Natural killer cell treated with Interleukin-12 subunit alpha and Interleukin-12 subunit beta and Interleukin-15 and Interleukin-18, amount 100 ng/mL, for 72 hours (primary cell): ENCODE results near the gene KRTAP3-2. TPM values are rescaled to one million over a fixed set of nuclear protein-coding genes. Genes with fewer than 3 reads are reported as not detected.

Experiments
- ATAC-seq, 2 donors: fragments of 150-1000 bp; cut with Tn5 transposase in 1 of 2; sonication (Bioruptor Pico), chemical (Tn5 transposase) in 1 of 2; 2 replicates each; pipeline ENCODE4 v1.10.0; 2021
- DNase-seq: peaks from one replicate; pipeline ENCODE4 v3.0.0; 2022; ENCODE audit warnings: low spot score
- H3K27ac Mint-ChIP-seq, 2 donors: 1 replicate in 1 of 2; 2 replicates in 1 of 2; pipeline ENCODE4 v1.8.0; 2022; ENCODE audit warnings: mixed read lengths in 2 of 2, mild to moderate bottlenecking in 1 of 2, moderate library complexity in 1 of 2
- H3K27me3 Mint-ChIP-seq, 2 donors: 1 replicate in 1 of 2; 2 replicates in 1 of 2; pipeline ENCODE4 v1.8.0; 2022; ENCODE audit warnings: mixed read lengths in 2 of 2
- H3K36me3 Mint-ChIP-seq: one replicate; pipeline ENCODE4 v1.8.0; 2022; ENCODE audit warnings: mixed read lengths
- H3K4me1 Mint-ChIP-seq, 2 donors: 1 replicate in 1 of 2; 2 replicates in 1 of 2; pipeline ENCODE4 v1.8.0; 2022; ENCODE audit warnings: low read depth in 2 of 2, mixed read lengths in 2 of 2, mild to moderate bottlenecking in 1 of 2
- H3K4me3 Mint-ChIP-seq: one replicate; pipeline ENCODE4 v1.8.0; 2022; ENCODE audit warnings: mixed read lengths
- H3K9me3 Mint-ChIP-seq: 2 replicates; pipeline ENCODE4 v1.8.0; 2022; ENCODE audit warnings: mixed read lengths
- total RNA-seq, 2 donors: library from RNA; stranded (reverse); gene quantifications; one replicate each; pipeline ENCODE4 v1.2.3, GENCODE V29; 2022

KRTAP3-2 gene
- total RNA-seq, 2 donors from 2014 or later, result not detected

GRCh38 chr17:41001795-41002194, 2.1 kb upstream of the KRTAP3-2 start:
- Mint-ChIP-seq H3K9me3 (no peaks in the 10 kb centered on the region), H3K27me3 (peaks cover 33 to 59% of the 10 kb centered on the region in 2 donors), H3K4me3 (no peak overlapping the region), H3K36me3 (no peaks in the 10 kb centered on the region), H3K4me1 (no peaks in the 10 kb centered on the region), H3K27ac (no peak overlapping the region)
- DNase-seq (no peak), ATAC-seq (no peak)

GRCh38 chr17:40997361-40997760, 2.3 kb downstream of the KRTAP3-2 start:
- no peaks in the 10 kb centered on the region for H3K4me1 Mint-ChIP-seq
- H3K36me3 Mint-ChIP-seq, result no peaks in the 10 kb centered on the region
- ATAC-seq (no peak), DNase-seq (no peak)
- no peak overlapping the region for H3K27ac Mint-ChIP-seq
- H3K9me3 Mint-ChIP-seq, result no peaks in the 10 kb centered on the region
- H3K27me3 Mint-ChIP-seq, result peaks cover 44 to 65% of the 10 kb centered on the region in 2 donors
- no peak overlapping the region for H3K4me3 Mint-ChIP-seq

- DNase-seq, result no peak
- Mint-ChIP-seq H3K4me3 (no peak overlapping the region), H3K27me3 (peaks cover 43 to 65% of the 10 kb centered on the region in 2 donors), H3K36me3 (no peaks in the 10 kb centered on the region), H3K9me3 (no peaks in the 10 kb centered on the region), H3K4me1 (no peaks in the 10 kb centered on the region), H3K27ac (no peak overlapping the region)
- ATAC-seq, result no peak
Measured at GRCh38 chr17:40996829-40997228, 2.9 kb downstream of the KRTAP3-2 start.

GRCh38 chr17:40995116-40995515, 4.6 kb downstream of the KRTAP3-2 start:
- no peaks in the 10 kb centered on the region for H3K36me3 Mint-ChIP-seq

DNA sequence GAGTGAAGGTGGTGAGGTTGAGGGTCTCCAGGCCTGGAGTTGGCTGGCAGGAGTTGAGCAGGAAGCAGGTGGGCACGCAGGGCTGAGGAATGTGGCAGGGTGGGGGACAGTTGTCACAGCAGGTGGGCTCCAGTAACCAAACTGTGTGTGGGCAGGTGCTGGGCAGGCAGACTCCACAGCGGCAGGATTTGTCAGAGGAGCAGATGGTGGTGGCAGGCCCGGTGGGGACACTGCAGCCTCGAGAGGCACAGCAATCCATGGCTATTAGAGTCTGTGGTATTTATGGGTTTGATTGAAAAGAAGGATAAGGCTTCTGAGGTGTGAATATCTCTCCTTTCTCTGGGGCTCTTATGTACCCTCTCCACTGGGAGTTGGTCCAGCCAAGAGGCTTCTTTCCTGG, 5.9 kb downstream of the KRTAP3-2 start, which contains the start of gene KRTAP3-3:
Gene KRTAP3-3, minus strand, starts transcription at position 326 of the 400 bp plus-strand sequence. Its CDS starts 67 bp downstream, at position 259.
- Mint-ChIP-seq H3K4me1 (no peaks in the 10 kb centered on the region), H3K27ac (no peak within 1 kb of the TSS), H3K9me3 (no peaks in the 10 kb centered on the region), H3K4me3 (no peak within 1 kb of the TSS), H3K27me3 (peaks cover 38 to 70% of the 10 kb centered on the region in 2 donors), H3K36me3 (no peaks in the 10 kb centered on the region)
- peak in 1 of 2 donors; percentile 24 for ATAC-seq
- DNase-seq, result no peak

More at GRCh38 chr17:40995116-40995515, 4.6 kb downstream of the KRTAP3-2 start:
- H3K4me3 Mint-ChIP-seq, result no peak overlapping the region
- H3K27ac Mint-ChIP-seq, result no peak overlapping the region
- H3K27me3 Mint-ChIP-seq, result peaks cover 43 to 64% of the 10 kb centered on the region in 2 donors
- no peak for ATAC-seq
- H3K9me3 Mint-ChIP-seq, result no peaks in the 10 kb centered on the region
- DNase-seq, result no peak
- no peaks in the 10 kb centered on the region for H3K4me1 Mint-ChIP-seq

DNA sequence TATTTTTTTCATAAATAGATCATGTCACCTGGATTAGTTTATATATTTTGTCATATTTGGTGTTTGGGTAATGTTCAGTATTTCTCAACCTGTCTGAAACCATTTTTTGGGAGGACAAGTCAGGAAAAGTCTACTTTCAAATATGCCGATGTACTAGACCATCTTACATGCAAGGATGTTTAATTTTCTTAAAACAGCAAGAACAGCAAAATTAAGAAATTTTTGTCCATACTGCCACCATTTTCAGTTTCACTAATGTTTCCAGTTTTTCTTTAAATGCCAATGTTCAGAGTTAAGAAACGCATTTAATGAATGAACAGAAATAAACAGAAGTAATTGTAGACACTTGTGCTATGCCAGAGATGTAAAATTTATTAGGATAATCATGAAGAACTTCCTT, 6.6 kb downstream of the KRTAP3-2 start:
- H3K27me3 Mint-ChIP-seq, result peaks cover 34 to 63% of the 10 kb centered on the region in 2 donors
- no peak for ATAC-seq
- DNase-seq, result no peak
- no peak overlapping the region for H3K4me3 Mint-ChIP-seq
- no peaks in the 10 kb centered on the region for H3K4me1 Mint-ChIP-seq
- H3K9me3 Mint-ChIP-seq, result no peaks in the 10 kb centered on the region
- H3K36me3 Mint-ChIP-seq, result no peaks in the 10 kb centered on the region
- no peak overlapping the region for H3K27ac Mint-ChIP-seq

- no peaks in the 10 kb centered on the region for H3K9me3 Mint-ChIP-seq
- DNase-seq (no peak), ATAC-seq (no peak)
- H3K27ac Mint-ChIP-seq, result no peak overlapping the region
- no peaks in the 10 kb centered on the region for H3K4me1 Mint-ChIP-seq
- no peak overlapping the region for H3K4me3 Mint-ChIP-seq
- H3K27me3 Mint-ChIP-seq, result peaks cover 34 to 65% of the 10 kb centered on the region in 2 donors
- no peaks in the 10 kb centered on the region for H3K36me3 Mint-ChIP-seq
Measured at GRCh38 chr17:40992666-40993065, 7.0 kb downstream of the KRTAP3-2 start.

- DNase-seq (no peak), ATAC-seq (no peak)
- Mint-ChIP-seq H3K4me3 (no peak overlapping the region), H3K9me3 (no peaks in the 10 kb centered on the region), H3K27me3 (peaks cover 23 to 36% of the 10 kb centered on the region in 2 donors), H3K27ac (no peak overlapping the region), H3K36me3 (no peaks in the 10 kb centered on the region), H3K4me1 (no peaks in the 10 kb centered on the region)
Measured at GRCh38 chr17:40986920-40987319, 12.8 kb downstream of the KRTAP3-2 start.

- no peaks in the 10 kb centered on the region for H3K4me1 Mint-ChIP-seq
- no peak for DNase-seq
- peaks cover 22 to 30% of the 10 kb centered on the region in 2 donors for H3K27me3 Mint-ChIP-seq
- no peaks in the 10 kb centered on the region for H3K36me3 Mint-ChIP-seq
- no peak for ATAC-seq
- no peak within 1 kb of the TSS for H3K27ac Mint-ChIP-seq
- H3K4me3 Mint-ChIP-seq, result no peak within 1 kb of the TSS
- H3K9me3 Mint-ChIP-seq, result no peaks in the 10 kb centered on the region
Measured at GRCh38 chr17:40984226-40984625, 15.5 kb downstream of the KRTAP3-2 start, which contains the start of gene KRT40. KRT40 (minus strand) TSS chr17:40984326; CDS start chr17:40984273, 53 bp downstream.

DNA sequence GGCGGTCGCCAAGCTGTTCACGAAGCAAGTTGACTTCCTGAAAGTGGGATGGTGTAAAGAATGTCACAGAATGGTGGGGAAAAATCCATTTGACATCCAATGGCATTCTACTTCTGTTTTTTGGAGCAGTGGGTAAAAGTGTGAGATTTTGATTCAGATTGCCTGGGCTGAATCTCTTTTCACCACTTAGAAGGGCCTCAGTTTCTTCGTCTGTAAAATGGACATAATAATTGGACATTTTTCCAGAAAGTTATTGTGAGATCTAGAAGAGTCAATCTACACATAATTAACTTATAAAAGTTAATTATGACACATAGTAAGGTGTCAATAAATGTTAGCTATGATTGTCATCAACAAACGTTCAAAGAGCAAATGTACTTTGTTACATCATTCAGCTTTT, 18.6 kb downstream of the KRTAP3-2 start:
- DNase-seq (no peak), ATAC-seq (no peak)
- Mint-ChIP-seq H3K4me1 (no peaks in the 10 kb centered on the region), H3K36me3 (no peaks in the 10 kb centered on the region), H3K9me3 (no peaks in the 10 kb centered on the region), H3K27ac (no peak overlapping the region), H3K27me3 (peaks cover 18 to 21% of the 10 kb centered on the region in 2 donors), H3K4me3 (no peak overlapping the region)

DNA sequence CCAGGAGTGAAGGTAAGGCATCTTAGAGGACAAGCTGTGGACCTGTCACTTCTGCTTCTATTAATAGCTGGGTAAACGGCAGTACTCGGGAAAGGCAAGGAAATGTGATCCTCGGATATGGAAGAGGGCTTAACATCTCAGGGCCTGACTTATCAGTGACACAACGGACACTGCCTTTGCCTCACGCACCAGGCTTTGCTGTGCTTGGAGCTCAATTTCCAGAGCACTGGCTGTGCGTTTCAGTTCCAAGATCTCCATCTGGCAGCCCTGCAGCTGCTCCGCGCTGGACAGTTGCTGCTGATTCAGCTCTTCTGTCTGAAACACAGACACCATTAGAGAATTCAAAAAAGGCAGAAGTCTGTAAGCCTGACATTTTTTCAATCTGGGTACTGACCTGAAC, 19.1 kb downstream of the KRTAP3-2 start:
- Mint-ChIP-seq H3K4me1 (no peaks in the 10 kb centered on the region), H3K27me3 (peaks cover 15 to 21% of the 10 kb centered on the region in 2 donors), H3K4me3 (no peak overlapping the region), H3K27ac (no peak overlapping the region), H3K9me3 (no peaks in the 10 kb centered on the region), H3K36me3 (no peaks in the 10 kb centered on the region)
- no peak for ATAC-seq
- DNase-seq, result no peak

- Mint-ChIP-seq H3K4me1 (no peaks in the 10 kb centered on the region), H3K27ac (no peak overlapping the region), H3K36me3 (no peaks in the 10 kb centered on the region), H3K27me3 (peaks cover 18 to 21% of the 10 kb centered on the region in 2 donors), H3K4me3 (no peak overlapping the region), H3K9me3 (no peaks in the 10 kb centered on the region)
- no peak for DNase-seq
- ATAC-seq, result no peak
Measured at GRCh38 chr17:40980117-40980516, 19.6 kb downstream of the KRTAP3-2 start.

GRCh38 chr17:40978575-40979151, 21.0 kb downstream of the KRTAP3-2 start:
- DNase-seq (no peak), ATAC-seq (no peak)
- peaks cover 18 to 21% of the 10 kb centered on the region in 2 donors for H3K27me3 Mint-ChIP-seq
- no peaks in the 10 kb centered on the region for H3K9me3 Mint-ChIP-seq
- H3K4me1 Mint-ChIP-seq, result no peaks in the 10 kb centered on the region
- H3K4me3 Mint-ChIP-seq, result no peak overlapping the region
- H3K27ac Mint-ChIP-seq, result no peak overlapping the region
- H3K36me3 Mint-ChIP-seq, result no peaks in the 10 kb centered on the region

DNA sequence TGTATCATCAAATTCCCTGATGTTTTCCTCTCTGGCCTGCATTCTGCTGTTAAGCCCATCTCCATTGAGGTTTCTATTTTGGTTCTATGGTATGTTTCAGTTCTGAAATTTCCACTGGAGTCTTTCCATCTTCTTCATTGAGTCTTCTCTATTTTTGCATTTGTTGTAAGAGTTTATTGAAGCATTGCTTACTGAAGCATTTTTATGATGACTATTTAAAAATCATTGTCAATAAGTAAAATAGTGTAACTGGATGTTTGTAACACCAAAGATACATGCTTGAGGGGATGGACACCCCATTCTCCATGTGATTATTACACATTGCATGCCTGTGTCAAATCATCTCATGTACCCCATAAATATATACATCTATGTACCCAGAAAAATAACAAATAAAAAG, 24.2 kb downstream of the KRTAP3-2 start:
- Mint-ChIP-seq H3K36me3 (no peaks in the 10 kb centered on the region), H3K4me1 (no peaks in the 10 kb centered on the region), H3K9me3 (no peaks in the 10 kb centered on the region), H3K4me3 (no peak overlapping the region), H3K27me3 (peaks cover 24 to 39% of the 10 kb centered on the region in 2 donors), H3K27ac (no peak overlapping the region)
- DNase-seq (no peak), ATAC-seq (no peak)

GRCh38 chr17:40974366-40974765, 25.3 kb downstream of the KRTAP3-2 start:
- no peaks in the 10 kb centered on the region for H3K9me3 Mint-ChIP-seq
- DNase-seq (no peak), ATAC-seq (no peak)
- H3K36me3 Mint-ChIP-seq, result no peaks in the 10 kb centered on the region
- H3K27me3 Mint-ChIP-seq, result peaks cover 24 to 31% of the 10 kb centered on the region in 2 donors
- no peak overlapping the region for H3K27ac Mint-ChIP-seq
- H3K4me3 Mint-ChIP-seq, result no peak overlapping the region
- no peaks in the 10 kb centered on the region for H3K4me1 Mint-ChIP-seq
